ENCODE data around the gene TEP1.

The TEP1 gene

DNA sequence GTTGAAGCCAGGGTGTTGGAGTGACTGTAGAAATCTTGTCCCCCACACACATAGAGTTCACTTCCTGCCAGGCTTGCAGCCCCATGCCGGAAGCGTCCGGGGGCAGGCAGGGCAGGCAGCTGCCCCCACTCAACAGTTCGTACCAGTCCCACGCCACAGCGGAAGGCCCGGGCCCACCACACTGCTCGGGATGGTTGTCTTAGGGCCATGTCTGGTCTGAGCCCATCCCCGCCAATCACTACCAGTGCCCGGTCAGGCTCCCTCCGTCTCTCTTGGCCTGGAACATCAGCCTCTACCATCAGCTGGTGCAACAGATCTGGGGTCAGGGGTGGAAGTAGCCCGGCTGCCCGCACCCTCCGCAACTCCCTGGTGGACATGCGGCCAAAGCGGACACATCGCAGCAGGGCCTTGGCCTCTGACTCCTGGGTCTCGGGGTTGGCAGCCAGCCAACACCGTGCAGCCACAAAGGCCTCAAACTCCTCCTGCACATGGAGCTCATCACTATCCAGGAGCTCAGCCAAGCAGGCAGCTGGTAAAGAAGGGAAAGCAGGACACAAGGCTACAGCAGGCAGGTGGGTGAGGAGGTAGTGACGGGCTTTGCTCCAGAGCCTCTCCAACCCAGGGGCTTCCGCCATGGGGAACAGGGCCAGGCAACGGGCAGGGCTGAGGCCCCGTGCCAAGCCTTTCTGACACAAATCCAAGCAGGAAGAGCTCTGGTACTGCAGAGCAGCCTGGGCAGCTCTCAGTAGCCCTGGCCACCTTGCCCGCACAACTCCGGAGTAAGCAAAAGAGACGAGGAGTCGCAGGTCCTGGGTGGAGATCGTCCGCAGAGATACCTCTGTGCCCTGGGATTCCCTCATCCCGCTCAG is 16.7 kb upstream of the TEP1 start:
- no peak for DNase-seq

GRCh38 chr14:20428802-20429201 is 15.5 kb upstream of the TEP1 start:
- DNase-seq: no peak

GRCh38 chr14:20428010-20428365 is 14.7 kb upstream of the TEP1 start:
- no peak for DNase-seq

GRCh38 chr14:20427231-20428009 is 14.1 kb upstream of the TEP1 start:
- DNase-seq: no peak

DNA sequence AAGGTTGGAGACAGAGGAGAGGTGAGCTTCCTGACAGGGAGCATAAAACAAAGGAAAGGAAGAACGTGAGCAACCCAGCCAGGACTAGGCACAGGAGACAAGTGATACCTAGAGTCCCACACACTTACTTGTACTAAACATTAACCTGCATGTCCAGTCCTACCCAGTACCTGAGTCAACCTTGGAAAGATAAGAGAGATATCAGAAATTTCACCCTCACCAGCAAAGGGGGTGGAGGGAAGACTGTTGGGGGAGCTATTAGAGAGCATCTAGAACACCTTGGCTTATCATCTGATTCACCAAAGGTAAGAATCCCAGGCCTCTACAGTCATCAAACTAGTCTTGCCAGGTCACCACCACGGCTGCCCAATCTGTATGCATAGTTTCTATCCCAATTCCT is 11.6 kb upstream of the TEP1 start:
- no peak for DNase-seq

DNA sequence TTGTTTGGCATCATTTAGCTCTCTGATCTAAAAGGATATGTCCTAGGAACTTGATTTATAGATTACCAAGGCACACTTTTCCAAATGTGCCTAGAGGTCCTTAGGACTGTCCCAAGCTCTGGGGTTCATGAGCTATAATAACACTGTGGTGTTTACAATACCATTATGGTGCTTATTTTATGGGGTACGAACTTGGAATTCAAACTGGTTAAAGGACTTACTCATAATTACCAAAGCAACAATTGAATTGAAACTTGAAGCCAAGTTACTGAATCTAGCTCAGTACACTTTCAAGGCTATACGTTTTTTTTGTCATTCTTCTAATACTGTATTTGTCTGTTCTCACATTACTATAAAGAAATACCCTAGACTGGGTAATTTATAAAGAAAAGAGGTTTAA is 9.6 kb upstream of the TEP1 start:
- no peak for DNase-seq

DNA sequence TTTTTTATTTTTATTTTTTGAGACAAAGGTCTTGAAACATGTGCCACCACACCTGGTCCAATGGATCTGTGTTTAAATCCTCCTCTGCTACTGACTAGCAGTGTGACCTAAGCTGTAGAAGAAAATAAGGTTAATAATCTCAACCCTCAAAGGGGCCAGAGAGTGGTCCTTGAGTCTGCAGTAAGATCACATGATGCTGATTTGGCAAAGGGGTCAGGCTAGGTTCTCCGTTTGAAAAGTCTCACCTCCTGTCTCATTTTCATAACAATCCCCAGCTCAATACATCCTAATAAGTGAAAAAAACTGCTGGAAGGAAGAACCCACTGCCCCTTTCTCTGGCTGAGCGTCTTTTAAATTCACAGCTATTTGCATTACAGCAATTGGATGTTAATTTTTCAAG is 8.0 kb upstream of the TEP1 start:
- no peak for DNase-seq

GRCh38 chr14:20419419-20419818 is 6.1 kb upstream of the TEP1 start:
- DNase-seq: no peak

- DNase-seq: no peak
These were observed 5.2 kb upstream of the TEP1 start for GRCh38 chr14:20418501-20418909.

- no peak for DNase-seq
These were observed 4.2 kb upstream of the TEP1 start for GRCh38 chr14:20417250-20418186.

DNA sequence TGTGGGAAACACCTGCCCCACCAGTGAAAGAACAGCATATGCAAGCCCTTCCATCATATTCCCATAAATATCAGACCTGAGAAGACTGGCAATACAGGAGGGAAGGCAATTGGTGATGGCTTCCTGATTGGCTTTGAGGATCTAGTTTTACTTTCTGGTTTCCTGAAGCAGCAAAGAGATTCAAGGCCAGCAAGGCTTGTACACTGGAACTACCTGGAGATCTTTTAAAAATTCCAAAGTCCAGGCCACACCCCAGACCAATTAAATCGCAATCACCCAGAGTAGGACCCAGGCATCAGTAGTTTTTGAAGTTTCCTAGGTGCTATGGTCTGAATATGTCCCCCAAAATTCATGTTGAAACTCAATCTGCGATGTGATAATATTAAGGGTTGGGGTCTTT is 2.9 kb upstream of the TEP1 start:
- DNase-seq: no peak

DNA sequence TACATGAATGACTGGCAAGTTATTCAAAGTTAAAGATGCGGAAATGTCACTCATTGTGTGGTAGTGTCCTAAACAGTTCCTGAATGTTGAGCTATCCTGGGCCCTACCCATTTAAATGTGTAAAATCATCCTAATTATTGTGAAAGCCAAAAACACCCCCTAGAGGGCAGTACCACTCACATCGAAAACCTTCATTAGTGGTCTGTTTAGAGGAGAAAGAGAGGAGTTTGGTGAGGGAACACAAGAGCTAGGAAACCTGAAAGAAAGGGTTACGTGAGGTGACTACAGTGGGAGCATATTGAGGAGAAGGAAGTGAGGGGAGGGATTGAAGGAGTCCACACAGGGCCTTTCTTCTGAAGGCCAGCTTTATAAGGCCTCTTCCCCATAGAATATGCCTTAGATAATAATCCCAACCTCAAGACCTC is 2.5 kb upstream of the TEP1 start:
- no peak for DNase-seq

DNA sequence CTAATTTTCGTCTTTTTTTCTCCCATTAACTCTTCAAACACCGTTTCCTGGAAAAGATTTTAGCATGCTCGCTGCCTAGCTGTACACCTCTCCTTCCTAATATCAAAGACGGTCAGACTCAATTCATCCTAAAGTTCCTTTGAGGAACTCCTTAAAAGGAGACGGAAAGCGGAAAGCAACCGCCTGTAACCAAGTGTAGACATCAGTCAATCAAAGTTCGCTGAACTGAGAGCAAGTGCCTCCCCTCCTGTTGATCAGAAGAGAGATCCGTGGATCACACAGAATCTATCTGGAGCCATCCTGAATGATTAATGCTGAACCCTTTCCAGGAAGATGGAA is 412 bp upstream of the TEP1 start:
- no peak for DNase-seq

DNA sequence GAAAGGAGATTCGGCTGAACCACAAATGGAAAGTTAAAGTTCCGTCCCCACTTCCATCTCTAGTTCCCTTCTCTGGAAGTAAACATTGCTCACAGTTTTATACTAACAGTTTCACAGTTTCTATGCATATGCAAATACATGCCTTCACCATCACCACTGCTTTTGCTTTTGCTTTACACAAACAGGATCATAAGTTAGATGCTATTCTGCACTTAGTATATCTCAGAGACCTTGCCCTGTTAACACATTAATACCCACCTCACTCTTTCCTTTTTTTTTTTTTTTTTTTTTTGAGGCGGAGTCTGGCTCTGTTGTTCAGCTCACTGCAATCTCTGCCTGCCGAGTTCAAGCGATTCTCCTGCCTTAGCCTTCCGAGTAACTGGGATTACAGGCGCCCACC is 890 bp downstream of the TEP1 start:
- no peak for DNase-seq

DNA sequence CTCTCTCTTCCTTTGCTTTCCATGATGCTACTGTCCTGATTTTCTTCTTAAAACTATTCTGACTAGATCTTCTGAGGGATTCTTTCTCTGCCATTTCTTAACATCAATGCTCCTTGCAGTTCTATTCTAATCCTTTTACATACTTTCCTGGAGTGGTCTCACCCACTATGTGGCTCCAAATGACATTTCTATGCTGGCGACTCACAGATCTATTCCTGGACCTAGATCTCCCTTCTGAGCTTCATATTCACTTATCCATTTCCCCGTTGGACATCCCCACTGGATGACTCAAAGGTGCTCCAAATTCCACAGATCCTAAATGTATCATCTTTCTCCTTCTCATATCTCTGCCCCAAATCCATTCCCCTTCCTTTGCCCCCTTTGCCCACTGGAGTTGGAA is 4.1 kb downstream of the TEP1 start:
- no peak for DNase-seq

DNA sequence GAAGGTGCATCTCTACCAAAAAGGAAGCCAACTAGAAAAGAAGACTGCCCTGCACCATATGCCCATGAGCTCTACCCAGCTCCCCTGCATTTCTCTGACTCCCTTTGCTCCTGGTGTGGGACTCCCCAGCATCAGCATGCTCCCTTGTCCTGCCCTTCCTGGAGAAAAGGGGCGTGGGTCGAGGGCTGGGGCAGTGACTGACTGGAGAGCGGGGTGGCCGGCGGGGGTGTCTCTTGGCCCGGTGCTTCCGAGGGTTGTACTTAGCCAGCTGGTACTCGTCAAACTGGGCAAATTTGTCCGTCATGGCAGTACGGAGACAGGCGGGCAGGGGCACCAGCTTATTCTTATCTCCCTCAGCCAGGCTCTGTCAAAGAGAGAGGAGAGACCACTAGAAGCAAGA is 9.8 kb downstream of the TEP1 start:
- no peak for DNase-seq

DNA sequence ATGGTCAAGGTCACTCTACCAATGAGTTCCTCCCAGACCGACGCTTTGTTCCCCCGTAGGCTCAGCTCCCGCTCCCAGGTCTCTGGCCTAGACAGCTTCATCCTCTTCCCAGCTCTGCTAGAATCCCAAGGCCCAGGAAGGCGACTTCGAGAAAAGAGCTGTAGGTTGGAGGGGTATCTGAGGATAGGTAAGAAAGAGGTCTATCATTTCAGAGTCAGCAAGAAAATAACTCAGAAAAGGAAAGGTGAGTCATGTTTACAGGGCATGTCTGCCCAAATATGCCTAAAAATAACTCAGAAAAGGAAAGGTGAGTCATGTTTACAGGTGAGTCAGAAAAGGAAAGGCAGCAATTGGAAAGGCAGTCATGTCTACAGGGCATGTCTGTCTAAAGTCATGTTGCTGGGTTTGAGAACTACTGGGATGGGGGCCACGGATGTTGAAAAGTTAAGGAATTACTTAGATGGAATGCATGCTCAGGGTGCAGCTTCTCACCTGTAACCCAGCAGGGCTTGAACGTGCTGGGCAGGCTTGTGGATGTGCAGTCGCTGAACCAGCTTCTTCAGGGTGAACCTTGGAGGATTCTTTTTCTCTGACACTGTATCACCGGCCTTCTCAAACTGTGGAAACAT is 12.2 kb downstream of the TEP1 start:
- DNase-seq: no peak

- DNase-seq: no peak
These were observed 12.7 kb downstream of the TEP1 start for GRCh38 chr14:20400589-20400964.

DNA sequence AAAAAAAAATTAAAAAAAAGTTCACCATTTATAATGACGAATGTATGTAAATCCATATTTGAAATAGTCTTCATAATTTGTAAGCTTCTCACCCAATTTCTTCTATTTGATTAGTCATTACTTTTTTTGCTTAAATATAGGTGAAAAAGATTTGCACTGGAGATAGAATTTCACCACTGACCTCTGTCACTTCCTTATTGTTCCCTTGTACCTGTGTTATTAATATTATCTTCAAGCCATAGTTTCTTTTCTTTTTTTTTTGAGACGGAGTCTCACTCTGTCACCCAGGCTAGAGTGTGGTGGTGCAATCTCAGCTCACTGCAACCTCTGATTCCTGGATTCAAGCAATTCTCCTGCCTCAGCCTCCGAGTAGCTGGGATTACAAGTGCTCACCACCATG is 15.8 kb downstream of the TEP1 start:
- no peak for DNase-seq

- no peak for DNase-seq
These were observed 21.8 kb downstream of the TEP1 start for GRCh38 chr14:20391505-20391904.

GRCh38 chr14:20388159-20388558 is 25.1 kb downstream of the TEP1 start:
- DNase-seq: no peak

DNA sequence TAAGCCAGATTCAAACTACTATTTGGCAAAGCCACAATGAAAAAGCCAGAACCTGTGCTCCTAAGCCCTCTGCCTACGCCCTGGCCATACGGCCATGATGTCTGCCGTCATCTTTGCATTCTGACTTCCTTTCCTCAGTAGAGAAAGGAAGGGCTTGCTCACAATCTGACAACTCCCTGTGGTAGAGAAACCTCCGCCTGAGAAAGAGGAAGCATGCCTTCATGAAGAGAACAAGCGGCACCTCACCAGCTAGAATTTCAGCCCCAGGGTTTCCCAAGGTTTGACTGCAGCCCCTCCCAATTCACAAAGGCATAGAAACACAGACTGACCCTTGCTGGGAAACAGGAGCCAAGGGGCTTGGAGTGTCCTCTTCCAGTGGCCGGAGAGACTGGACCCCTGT is 25.7 kb downstream of the TEP1 start:
- DNase-seq: no peak

- DNase-seq: no peak
These were observed 26.9 kb downstream of the TEP1 start for GRCh38 chr14:20386276-20386855.
